ENCODE measurements around the gene CLECL1. TPM values are rescaled to one million over a fixed set of nuclear protein-coding genes. Genes with fewer than 3 reads are reported as not detected.

Gene CLECL1
- total and polyA plus RNA-seq, 9 of the 15 experiments (the other 6 are each of a cell fraction or from before 2014, with no cell fraction given), result 0.13 to 0.25 TPM; not detected in 7

DNA sequence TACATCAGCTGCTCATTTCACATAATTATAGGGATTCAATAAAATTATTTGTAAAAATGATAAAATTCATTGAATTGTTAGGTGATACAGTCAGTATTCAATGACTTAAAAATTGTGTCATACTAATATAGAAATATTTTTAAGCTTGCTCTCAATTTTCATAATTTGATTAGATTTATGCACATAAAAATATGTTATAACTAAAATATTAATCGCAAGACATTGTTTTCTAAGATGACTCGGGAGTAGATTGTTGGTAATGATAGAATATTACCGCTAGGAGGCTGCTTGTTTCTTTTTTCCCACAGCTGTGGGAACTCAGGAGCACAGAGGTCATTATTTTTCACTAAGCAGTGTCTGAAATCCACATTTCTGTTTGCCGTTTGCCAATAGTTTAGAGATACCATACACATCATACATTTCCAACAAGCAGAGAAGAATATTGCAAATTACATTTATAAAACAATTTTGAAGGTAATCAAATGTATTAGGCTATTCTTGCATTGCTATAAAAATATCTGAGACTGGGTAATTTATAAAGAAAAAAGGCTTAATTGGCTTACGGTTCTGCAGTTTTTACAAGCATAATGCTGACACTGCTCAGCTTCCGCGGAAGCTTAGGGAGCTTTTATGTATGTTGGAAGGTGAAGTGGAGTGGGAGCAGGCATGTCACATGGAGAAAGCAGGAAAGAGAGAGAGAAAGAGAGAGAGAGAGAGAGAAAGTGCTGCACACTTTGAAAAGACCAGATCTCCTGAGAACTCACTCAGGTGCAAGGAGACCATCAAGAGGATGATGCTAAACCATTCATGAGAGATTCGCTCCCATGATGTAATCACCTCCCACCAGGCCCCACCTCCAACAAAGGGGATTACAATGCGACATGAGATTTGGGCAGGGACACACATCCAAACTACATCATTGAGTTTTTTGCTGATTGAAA lies 18.6 kb upstream of the CLECL1 start:
- ChIA-PET CTCF (ENCODE audit: low intra/inter-chr PET ratio) (interaction anchor here (0.5 to 5.7 kb wide), 7 partner anchors 9 to 388 kb away, joined by 3 to 71 read pairs (median 3); no protein-coding TSS in a partner anchor), POLR2A (interaction anchor here (0.6 to 1.8 kb wide), 7 partner anchors 10 to 1063 kb away, joined by 3 to 8 read pairs (median 3); partner anchors contain the start of gene CD69)
- Histone ChIP-seq H3K4me2 (ENCODE audit: insufficient read depth, low read length) (no peak overlapping the region), H4K20me1 (replicated peaks; ENCODE audit: control insufficient read depth, insufficient read depth, low read length) (no peaks in the 10 kb centered on the region; the same call in 1 of the 2 replicates), H3K79me2 (ENCODE audit: control insufficient read depth, insufficient read depth, low read length) (peaks cover 29% of the 10 kb centered on the region), H3K9me3 (replicated peaks; ENCODE audit: control insufficient read depth, insufficient read depth, low read depth, low read length) (no peaks in the 10 kb centered on the region), H3K27me3 (ENCODE audit: control insufficient read depth in 2 of 2, insufficient read depth in 2 of 2, low read length in 2 of 2) (no peaks in the 10 kb centered on the region), H3K27ac (ENCODE audit: extremely low read depth, low read depth, low read length) (peak overlapping the region; percentile 2; the same call in 1 of the 3 replicates), H3K36me3 (ENCODE audit: control insufficient read depth, insufficient read depth, low read length) (peaks cover 39% of the 10 kb centered on the region), H3K4me3 (no peak overlapping the region), H3K9me1 (ENCODE audit: control insufficient read depth, insufficient read depth, low read length) (no peaks in the 10 kb centered on the region), H3K4me1 (replicated peaks in 1 of 2; ENCODE audit: control insufficient read depth in 2 of 2, insufficient read depth in 2 of 2, low read length in 2 of 2) (no peaks in the 10 kb centered on the region; a peak in 1 of 5 replicates), H2AFZ (ENCODE audit: low read depth, low read length) (no peak overlapping the region), H3K9ac (ENCODE audit: insufficient read depth in 1 of 2, low read depth in 2 of 2, low read length in 2 of 2) (no peak overlapping the region; a peak in 1 of 4 replicates)
- ATAC-seq, result peak; percentile 76
- no TSS peak for BruUV-seq (replicated peaks)
- intact Hi-C loops (cut with micrococcal nuclease) (loop anchor here (2.0 to 5.0 kb wide), 2 partner anchors 176 to 389 kb away; no protein-coding TSS in a partner anchor), in situ Hi-C loops (cut with MboI) (loop anchor here (5.0 kb wide), 1 partner anchor 46 kb away; no protein-coding TSS in a partner anchor)
- peak; percentile 65 for FAIRE-seq
- WGBS (ENCODE audit: insufficient coverage, low coverage, missing lambda C conversion rate), result 36% methylated on average over 9 of the region's 9 CpGs
- peak in 3 of 4 experiments; percentile 22 to 43 (median 24) for DNase-seq (ENCODE audit: extremely low read depth in 1 of 4, low spot score in 3 of 4)
- TF ChIP-seq TGIF2 (CRISPR knock-in tag; IDR thresholded peaks at IDR 0.05) (no peak), HSF4 (CRISPR knock-in tag; IDR thresholded peaks at IDR 0.05; ENCODE audit: borderline replicate concordance) (no peak), ZNF75A (CRISPR knock-in tag; IDR thresholded peaks at IDR 0.05) (no peak), MTA2 (IDR thresholded peaks at IDR 0.05; ENCODE audit: low read depth) (no peak), ZNF584 (CRISPR knock-in tag; IDR thresholded peaks at IDR 0.05; ENCODE audit: low read depth) (no peak), ILK (tag; IDR thresholded peaks at IDR 0.05; ENCODE audit: borderline replicate concordance, low read depth) (no peak), TAF1 (IDR thresholded peaks at IDR 0.05; ENCODE audit: control insufficient read depth, extremely low read depth, insufficient read depth, low read length, severe bottlenecking) (peak; percentile 58), SETDB1 (IDR thresholded peaks at IDR 0.05; ENCODE audit: low read length) (no peak), ZNF316 (IDR thresholded peaks at IDR 0.05) (peak; percentile 44; the same call in 1 of the 2 replicates), SREBF1 (IDR thresholded peaks at IDR 0.05; ENCODE audit: borderline replicate concordance, low read depth, low read length) (no peak), ZKSCAN1 (IDR thresholded peaks at IDR 0.05; ENCODE audit: low read depth, low read length) (no peak), ZNF41 (CRISPR knock-in tag; conservative IDR thresholded peaks at IDR 0.05) (no peak), RBFOX2 (IDR thresholded peaks at IDR 0.05; ENCODE audit: low read depth, low read length) (no peak), HNRNPL (IDR thresholded peaks at IDR 0.05; ENCODE audit: low read depth, low read length) (no peak), COPS2 (conservative IDR thresholded peaks at IDR 0.05) (no peak)
- TF ChIP-seq, protein P1, sequence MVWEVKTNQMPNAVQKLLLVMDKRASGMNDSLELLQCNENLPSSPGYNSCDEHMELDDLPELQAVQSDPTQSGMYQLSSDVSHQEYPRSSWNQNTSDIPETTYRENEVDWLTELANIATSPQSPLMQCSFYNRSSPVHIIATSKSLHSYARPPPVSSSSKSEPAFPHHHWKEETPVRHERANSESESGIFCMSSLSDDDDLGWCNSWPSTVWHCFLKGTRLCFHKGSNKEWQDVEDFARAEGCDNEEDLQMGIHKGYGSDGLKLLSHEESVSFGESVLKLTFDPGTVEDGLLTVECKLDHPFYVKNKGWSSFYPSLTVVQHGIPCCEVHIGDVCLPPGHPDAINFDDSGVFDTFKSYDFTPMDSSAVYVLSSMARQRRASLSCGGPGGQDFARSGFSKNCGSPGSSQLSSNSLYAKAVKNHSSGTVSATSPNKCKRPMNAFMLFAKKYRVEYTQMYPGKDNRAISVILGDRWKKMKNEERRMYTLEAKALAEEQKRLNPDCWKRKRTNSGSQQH (CRISPR knock-in tag; IDR thresholded peaks at IDR 0.05), result peak; percentile 99
- TF ChIP-seq, protein P2, sequence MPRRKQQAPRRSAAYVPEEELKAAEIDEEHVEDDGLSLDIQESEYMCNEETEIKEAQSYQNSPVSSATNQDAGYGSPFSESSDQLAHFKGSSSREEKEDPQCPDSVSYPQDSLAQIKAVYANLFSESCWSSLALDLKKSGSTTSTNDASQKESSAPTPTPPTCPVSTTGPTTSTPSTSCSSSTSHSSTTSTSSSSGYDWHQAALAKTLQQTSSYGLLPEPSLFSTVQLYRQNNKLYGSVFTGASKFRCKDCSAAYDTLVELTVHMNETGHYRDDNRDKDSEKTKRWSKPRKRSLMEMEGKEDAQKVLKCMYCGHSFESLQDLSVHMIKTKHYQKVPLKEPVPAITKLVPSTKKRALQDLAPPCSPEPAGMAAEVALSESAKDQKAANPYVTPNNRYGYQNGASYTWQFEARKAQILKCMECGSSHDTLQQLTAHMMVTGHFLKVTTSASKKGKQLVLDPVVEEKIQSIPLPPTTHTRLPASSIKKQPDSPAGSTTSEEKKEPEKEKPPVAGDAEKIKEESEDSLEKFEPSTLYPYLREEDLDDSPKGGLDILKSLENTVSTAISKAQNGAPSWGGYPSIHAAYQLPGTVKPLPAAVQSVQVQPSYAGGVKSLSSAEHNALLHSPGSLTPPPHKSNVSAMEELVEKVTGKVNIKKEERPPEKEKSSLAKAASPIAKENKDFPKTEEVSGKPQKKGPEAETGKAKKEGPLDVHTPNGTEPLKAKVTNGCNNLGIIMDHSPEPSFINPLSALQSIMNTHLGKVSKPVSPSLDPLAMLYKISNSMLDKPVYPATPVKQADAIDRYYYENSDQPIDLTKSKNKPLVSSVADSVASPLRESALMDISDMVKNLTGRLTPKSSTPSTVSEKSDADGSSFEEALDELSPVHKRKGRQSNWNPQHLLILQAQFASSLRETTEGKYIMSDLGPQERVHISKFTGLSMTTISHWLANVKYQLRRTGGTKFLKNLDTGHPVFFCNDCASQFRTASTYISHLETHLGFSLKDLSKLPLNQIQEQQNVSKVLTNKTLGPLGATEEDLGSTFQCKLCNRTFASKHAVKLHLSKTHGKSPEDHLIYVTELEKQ (CRISPR knock-in tag; IDR thresholded peaks at IDR 0.05), result no peak
